ENCODE measurements around the gene GALNT15. TPM values are rescaled to one million over a fixed set of nuclear protein-coding genes. Genes with fewer than 3 reads are reported as not detected.
A peak's percentile ranks its signal among the peaks of the same experiment; 100 is the strongest.

GALNT15 gene
- total RNA-seq, 1 donor, result under 0.01 TPM

GRCh38 chr3:16221990-16222389 lies 47.5 kb downstream of the GALNT15 start:
- no peak for DNase-seq (ENCODE audit: low read depth in 2 of 3, low spot score in 2 of 3)

GRCh38 chr3:16222547-16222946 lies 48.1 kb downstream of the GALNT15 start:
- no peak for DNase-seq (ENCODE audit: low read depth in 2 of 3, low spot score in 2 of 3)

- peak in 1 of 3 donors; percentile 12 for DNase-seq (ENCODE audit: low read depth in 2 of 3, low spot score in 2 of 3)
Measured at GRCh38 chr3:16224325-16224724, 49.8 kb downstream of the GALNT15 start.

- no peak for DNase-seq (ENCODE audit: low read depth in 2 of 3, low spot score in 2 of 3)
Measured at GRCh38 chr3:16227566-16227965, 53.1 kb downstream of the GALNT15 start.

GRCh38 chr3:16229681-16230080 lies 55.2 kb downstream of the GALNT15 start:
- peak in 1 of 3 donors; percentile 50 for DNase-seq (ENCODE audit: low read depth in 2 of 3, low spot score in 2 of 3)

- no peak for DNase-seq (ENCODE audit: low read depth in 2 of 3, low spot score in 2 of 3)
Measured at GRCh38 chr3:16231983-16232382, 57.5 kb downstream of the GALNT15 start.

- DNase-seq (ENCODE audit: low read depth in 2 of 3, low spot score in 2 of 3), result no peak
Measured at GRCh38 chr3:16233806-16234205, 59.3 kb downstream of the GALNT15 start.

- no peak for DNase-seq (ENCODE audit: low read depth in 2 of 3, low spot score in 2 of 3)
Measured at GRCh38 chr3:16234281-16234680, 59.8 kb downstream of the GALNT15 start.

- DNase-seq (ENCODE audit: low read depth in 2 of 3, low spot score in 2 of 3), result no peak
Measured at GRCh38 chr3:16236030-16236639, 61.7 kb downstream of the GALNT15 start.

GRCh38 chr3:16236856-16237393 lies 62.4 kb downstream of the GALNT15 start:
- no peak for DNase-seq (ENCODE audit: low read depth in 2 of 3, low spot score in 2 of 3)

GRCh38 chr3:16239086-16239770 lies 64.7 kb downstream of the GALNT15 start:
- no peak for DNase-seq (ENCODE audit: low read depth in 2 of 3, low spot score in 2 of 3)

- no peak for DNase-seq (ENCODE audit: low read depth in 2 of 3, low spot score in 2 of 3)
Measured at GRCh38 chr3:16239780-16240179, 65.3 kb downstream of the GALNT15 start.

- no peak for DNase-seq (ENCODE audit: low read depth in 2 of 3, low spot score in 2 of 3)
Measured at GRCh38 chr3:16240229-16241023, 65.9 kb downstream of the GALNT15 start.

GRCh38 chr3:16241225-16241624 lies 66.7 kb downstream of the GALNT15 start:
- no peak for DNase-seq (ENCODE audit: low read depth in 2 of 3, low spot score in 2 of 3)

- DNase-seq (ENCODE audit: low read depth in 2 of 3, low spot score in 2 of 3), result no peak
Measured at GRCh38 chr3:16242177-16242576, 67.7 kb downstream of the GALNT15 start.

GRCh38 chr3:16243706-16244490 lies 69.4 kb downstream of the GALNT15 start:
- DNase-seq (ENCODE audit: low read depth in 2 of 3, low spot score in 2 of 3), result no peak

GRCh38 chr3:16245609-16246008 lies 71.1 kb downstream of the GALNT15 start:
- no peak for DNase-seq (ENCODE audit: low read depth in 2 of 3, low spot score in 2 of 3)

- DNase-seq (ENCODE audit: low read depth in 2 of 3, low spot score in 2 of 3), result peak; percentile 69 to 92 (median 76)
Measured at GRCh38 chr3:16247282-16248061, 73.0 kb downstream of the GALNT15 start.

- no peak for DNase-seq (ENCODE audit: low read depth in 2 of 3, low spot score in 2 of 3)
Measured at GRCh38 chr3:16248556-16248955, 74.1 kb downstream of the GALNT15 start.

- peak in 2 of 3 donors; percentile 13 to 21 for DNase-seq (ENCODE audit: low read depth in 2 of 3, low spot score in 2 of 3)
Measured at GRCh38 chr3:16249336-16249735, 74.9 kb downstream of the GALNT15 start.
